ENCODE results near the gene TRIO. TPM values are rescaled to one million over a fixed set of nuclear protein-coding genes. Genes with fewer than 3 reads are reported as not detected.

Gene TRIO
- total and polyA plus RNA-seq, 2 of the 8 experiments (the other 6 are each of a cell fraction or from before 2014, with no cell fraction given) = 35.1 to 69.1 TPM

GRCh38 chr5:14213253-14213652 lies 70.1 kb downstream of the TRIO start (continued):
- TF ChIP-seq GTF2F1 (IDR thresholded peaks at IDR 0.05; ENCODE audit: borderline replicate concordance, low read depth, low read length) (no peak), SIX5 (IDR thresholded peaks at IDR 0.05; ENCODE audit: low read depth, low read length) (no peak), SP4 (IDR thresholded peaks at IDR 0.05; ENCODE audit: low read length) (no peak), CHD2 (IDR thresholded peaks at IDR 0.05; ENCODE audit: low read length) (no peak), KDM1A (IDR thresholded peaks at IDR 0.05; ENCODE audit: borderline replicate concordance, low read length) (no peak)
